T-helper 1 cell treated with Interleukin-12 subunit alpha and Interleukin-12 subunit beta and Interleukin-4 antibody, amounts not matched to agents 30 ng/mL and 1 ng/mL, for 36 hours (primary cell): Measurements from ENCODE around the gene CEL. TPM values are rescaled to one million over a fixed set of nuclear protein-coding genes. Genes with fewer than 3 reads are reported as not detected.
"Not testable (repeated sequence)": the region's sequence is repeated elsewhere in the genome, so short reads cannot be mapped to it uniquely, and the experiment has no call there.

Source experiments
- intact Hi-C: fragments of 100-400 bp; cut with micrococcal nuclease; formaldehyde crosslinking; loops from one replicate; pipeline ENCODE4 v1.15.1; 2024
- total RNA-seq: library from RNA; stranded (reverse); gene quantifications from 2 replicates; pipeline ENCODE4 v1.2.3, GENCODE V29; 2022

Gene CEL
- total RNA-seq: 1.5 and 1.8 TPM in 2 replicates

- intact Hi-C loops: not testable (repeated sequence)
These were observed at the start of gene CEL for GRCh38 chr9:133061764-133062145. CEL (plus strand) TSS chr9:133061981; CDS start chr9:133062003, 22 bp downstream.

DNA sequence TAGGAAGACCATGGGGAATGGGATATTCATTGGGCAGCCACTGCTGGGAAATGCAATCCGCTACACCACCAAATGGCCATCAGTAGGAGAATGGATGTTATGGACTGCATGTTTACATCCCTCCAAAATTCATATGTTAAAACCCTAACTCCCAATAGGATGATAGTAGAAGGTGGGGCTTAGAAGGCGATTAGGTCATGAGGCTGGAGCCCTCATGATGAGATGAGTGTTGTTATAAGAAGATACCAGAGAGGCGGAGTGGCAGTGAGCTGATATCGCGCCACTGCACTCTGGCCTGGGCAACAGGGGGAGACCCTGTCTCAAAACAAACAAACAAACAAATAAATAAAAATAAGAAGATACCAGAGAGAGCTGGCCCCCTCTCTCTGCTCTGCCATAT, 47.1 kb upstream of the CEL start:
- intact Hi-C loops: no loop called here

- intact Hi-C loops: loop anchor here (2.0 kb wide), 2 partner anchors 79 to 145 kb away; partner anchors contain the start of genes AK8, SPACA9 and TSC1
These were observed 38.5 kb upstream of the CEL start for GRCh38 chr9:133023117-133023890.

DNA sequence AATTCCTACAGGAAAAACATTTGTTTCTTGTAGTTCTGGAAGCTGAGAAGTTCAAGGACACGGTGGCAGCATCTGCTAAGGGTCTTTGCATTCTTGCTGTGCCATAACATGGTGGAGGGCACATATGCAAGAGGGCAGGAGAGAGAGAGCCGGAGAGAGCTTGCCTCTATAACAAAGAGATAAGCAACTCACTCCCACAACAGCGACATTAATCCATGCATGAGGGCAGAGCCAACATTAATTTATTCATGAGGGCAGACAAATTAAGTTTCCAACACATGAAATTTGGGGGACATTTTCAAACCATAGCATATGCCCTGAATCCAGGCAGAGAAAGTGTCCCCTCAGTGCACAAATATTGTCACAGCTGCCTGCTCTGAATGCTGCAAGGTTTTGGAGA, 35.4 kb upstream of the CEL start:
- intact Hi-C loops: no loop called here

GRCh38 chr9:133027134-133027533, 34.6 kb upstream of the CEL start:
- intact Hi-C loops: no loop called here

- intact Hi-C loops: no loop called here
These were observed 33.6 kb upstream of the CEL start for GRCh38 chr9:133028221-133028620.

DNA sequence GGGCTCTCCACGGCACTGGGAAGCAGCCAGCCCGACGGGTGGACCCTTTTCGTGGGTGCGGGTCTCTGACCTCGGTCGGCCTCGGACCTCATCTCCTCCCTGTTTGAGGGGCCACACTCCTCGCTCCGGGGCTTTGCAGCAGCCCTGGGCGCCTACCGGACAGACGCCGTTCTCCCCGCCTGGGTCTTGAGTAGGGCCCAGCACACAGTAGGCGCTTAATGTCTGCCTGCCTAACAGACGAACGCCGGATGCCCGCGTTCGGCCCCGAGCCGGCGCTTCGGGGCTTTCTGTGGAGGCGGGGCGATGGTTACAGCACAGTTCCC, 31.8 kb upstream of the CEL start:
- intact Hi-C loops: loop anchor here (1.0 to 5.0 kb wide), 15 partner anchors 8 to 1038 kb away; partner anchors contain the start of genes AK8, BRD3, BRD3OS and CACFD1

GRCh38 chr9:133030317-133031129, 31.3 kb upstream of the CEL start, which contains the start of gene GTF3C5:
GTF3C5 (plus strand) TSS chr9:133030997; CDS start chr9:133031012, 15 bp downstream.
- intact Hi-C loops: loop anchor here (1.0 to 5.0 kb wide), 15 partner anchors 8 to 1038 kb away; partner anchors contain the start of genes AK8, BRD3, BRD3OS and CACFD1

GRCh38 chr9:133031130-133031422, 30.7 kb upstream of the CEL start:
- intact Hi-C loops: loop anchor here (2.0 to 5.0 kb wide), 6 partner anchors 71 to 679 kb away; partner anchors contain the start of genes AK8, GTF3C4, SETX and SPACA9

GRCh38 chr9:133031496-133031911, 30.3 kb upstream of the CEL start:
- intact Hi-C loops: loop anchor here (2.0 to 5.0 kb wide), 6 partner anchors 71 to 679 kb away; partner anchors contain the start of genes AK8, GTF3C4, SETX and SPACA9

DNA sequence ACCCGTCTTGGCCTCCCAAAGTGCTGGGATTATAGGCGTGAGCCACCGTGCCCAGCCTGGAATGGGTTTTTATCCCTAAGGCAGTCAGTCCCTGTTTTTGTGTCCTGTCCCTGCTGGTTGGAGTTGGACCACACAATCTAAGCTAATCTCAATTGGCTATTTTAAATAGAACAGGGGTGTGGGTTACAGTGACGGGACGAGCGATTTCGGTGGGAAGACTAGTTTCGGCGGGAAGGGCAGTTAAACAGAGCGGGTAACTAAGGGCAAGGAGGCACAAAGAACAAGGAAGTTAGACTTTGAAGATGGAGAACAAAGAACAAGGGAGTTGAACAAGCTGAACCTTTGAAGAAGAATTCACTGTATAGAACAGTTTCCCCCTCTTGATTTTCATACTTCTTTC, 29.6 kb upstream of the CEL start:
- intact Hi-C loops: loop anchor here (5.0 kb wide), 3 partner anchors 70 to 680 kb away; partner anchors contain the start of genes SETX and TTF1

GRCh38 chr9:133035669-133036068, 26.1 kb upstream of the CEL start:
- intact Hi-C loops: no loop called here

DNA sequence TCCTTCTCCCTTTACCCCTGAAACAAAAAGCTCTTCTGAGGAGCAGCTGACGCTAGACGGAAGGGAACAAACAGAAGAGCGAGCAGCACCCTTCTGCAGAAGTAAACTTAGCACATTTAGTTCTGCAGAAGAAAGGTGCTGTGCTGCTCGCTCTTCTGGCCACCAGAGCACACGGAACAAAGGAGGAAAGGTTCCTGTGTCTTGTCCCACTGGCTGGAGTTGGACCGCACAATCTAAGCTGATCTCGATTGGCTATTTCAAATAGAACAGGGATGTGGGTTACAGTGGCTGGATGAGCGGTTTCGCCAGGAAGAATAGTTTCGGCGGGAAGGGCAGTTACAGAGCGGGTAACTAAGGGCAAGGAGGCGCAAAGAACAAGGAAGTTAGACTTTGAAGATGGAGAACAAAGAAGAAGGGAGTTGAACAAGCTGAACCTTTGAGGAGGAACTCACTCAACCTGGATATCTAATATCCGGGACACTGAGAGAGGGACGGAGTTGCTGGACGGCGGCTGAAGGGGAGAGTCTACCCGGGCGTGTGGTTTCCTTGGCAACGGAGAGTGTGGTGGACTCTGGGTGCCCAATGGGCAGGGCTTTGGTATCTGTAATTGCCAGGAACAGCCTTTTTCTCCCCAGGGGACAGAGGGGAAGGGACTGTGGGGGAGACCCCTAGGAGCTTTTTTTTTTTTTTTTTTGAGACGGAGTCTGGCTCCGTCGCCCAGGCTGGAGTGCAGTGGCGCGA, 23.8 kb upstream of the CEL start:
- intact Hi-C loops: no loop called here

- intact Hi-C loops: loop anchor here (1.0 to 5.0 kb wide), 3 partner anchors 56 to 139 kb away; no protein-coding TSS in a partner anchor
These were observed 20.8 kb upstream of the CEL start for GRCh38 chr9:133040892-133041479.

DNA sequence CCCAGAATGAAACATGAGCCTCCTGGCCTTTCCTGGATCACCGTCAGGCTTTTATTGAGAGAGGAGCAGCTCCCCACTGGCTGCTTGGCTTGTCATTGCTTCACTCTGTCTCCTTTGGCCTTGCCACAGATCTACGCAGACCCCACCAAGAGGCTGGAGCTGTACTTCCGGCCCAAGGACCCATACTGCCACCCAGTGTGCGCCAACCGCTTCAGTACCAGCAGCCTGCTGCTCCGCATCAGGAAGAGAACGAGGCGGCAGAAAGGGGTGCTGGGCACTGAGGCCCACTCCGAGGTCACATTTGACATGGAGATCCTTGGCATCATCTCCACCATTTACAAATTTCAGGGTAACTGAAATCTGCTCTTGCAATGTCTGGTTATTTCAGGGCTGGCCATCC, 19.8 kb upstream of the CEL start:
- intact Hi-C loops: loop anchor here (1.0 to 5.0 kb wide), 3 partner anchors 55 to 138 kb away; no protein-coding TSS in a partner anchor

- intact Hi-C loops: loop anchor here (5.0 kb wide), 1 partner anchor 55 kb away; no protein-coding TSS in a partner anchor
These were observed 19.1 kb upstream of the CEL start for GRCh38 chr9:133042676-133043075.

GRCh38 chr9:133043449-133044035, 18.2 kb upstream of the CEL start:
- intact Hi-C loops: loop anchor here (5.0 kb wide), 1 partner anchor 54 kb away; no protein-coding TSS in a partner anchor

DNA sequence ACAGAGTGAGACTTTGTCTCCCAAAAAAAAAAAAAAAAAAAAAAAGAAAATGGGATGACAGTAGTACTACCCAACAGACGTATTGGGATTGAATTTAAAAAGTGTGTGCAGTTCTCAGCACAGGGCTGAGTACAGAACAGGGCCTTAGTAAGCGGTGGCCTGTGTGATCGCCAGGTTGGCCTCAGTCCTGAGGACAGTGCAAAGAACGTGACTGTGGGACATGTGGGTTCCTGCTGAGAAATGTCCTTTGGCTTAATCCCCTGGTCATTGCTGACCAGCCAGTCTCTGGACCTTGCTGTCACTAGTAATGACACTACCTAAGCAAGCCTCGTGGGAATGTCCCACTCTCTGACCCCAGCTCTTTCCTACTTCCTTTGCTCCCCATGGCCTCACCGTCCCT, 17.7 kb upstream of the CEL start:
- intact Hi-C loops: loop anchor here (5.0 kb wide), 1 partner anchor 53 kb away; no protein-coding TSS in a partner anchor

DNA sequence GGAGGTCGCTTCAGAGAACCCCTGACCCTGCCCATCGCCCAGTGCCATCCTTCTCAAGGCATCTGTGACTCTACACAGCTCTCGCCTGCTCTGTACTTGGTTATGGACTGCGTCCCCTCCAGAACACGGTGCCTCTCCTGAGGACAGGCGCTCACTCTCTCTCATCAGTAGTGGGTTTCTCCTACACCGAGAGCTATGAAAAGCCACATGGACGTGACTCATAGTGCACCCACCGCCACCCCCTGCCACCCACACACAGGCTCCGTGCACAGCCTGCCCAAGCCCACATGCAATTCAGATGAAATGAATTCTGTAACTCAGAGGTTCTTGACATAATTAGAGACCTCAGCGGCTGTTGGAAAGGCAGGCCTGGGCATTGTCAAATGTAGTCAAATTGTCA, 17.1 kb upstream of the CEL start:
- intact Hi-C loops: loop anchor here (5.0 kb wide), 1 partner anchor 53 kb away; no protein-coding TSS in a partner anchor

- intact Hi-C loops: no loop called here
These were observed 16.6 kb upstream of the CEL start for GRCh38 chr9:133045132-133045531.
